Endothelial cell of umbilical vein (primary cell): ENCODE results near the gene ALLC. TPM values are rescaled to one million over a fixed set of nuclear protein-coding genes. Genes with fewer than 3 reads are reported as not detected.

Experiments used
- BruUV-seq: library from RNA; stranded (reverse); fragments of 400-500 nt; replicated peaks from 2 replicates; lab custom pipeline; 2021; lab: Mats Ljungman, UMichigan
- CTCF ChIA-PET: fragments of 300-600, 350-600 bp; sonication (Branson Sonifier 250); formaldehyde crosslinking; loops from one replicate; lab custom pipeline; 2021; ENCODE audit warnings: antibody characterized with exemption, inconsistent platforms; lab: Charles Lee
- POLR2A ChIA-PET: fragments of 300-600, 350-600 bp; sonication (Branson Sonifier 250); formaldehyde crosslinking; loops from one replicate; lab custom pipeline; 2021; ENCODE audit warnings: antibody characterized with exemption, inconsistent platforms; lab: Charles Lee
- DNase-seq: peaks from one replicate; pipeline ENCODE4 v3.0.0-alpha.2; 2011; ENCODE audit warnings: low read depth, low spot score
- FAIRE-seq: peaks from 2 replicates; lab custom pipeline; 2011; peaks lifted over from hg19 to GRCh38; lab: Jason Lieb, UNC
- H2AFZ ChIP-seq: 2 replicates; pipeline ENCODE4 v1.6.0; 2012; ENCODE audit warnings: low read depth, low read length, control low read depth, inconsistent platforms
- H3K27ac ChIP-seq: 2 replicates; pipeline ENCODE4 v1.5.1; 2011; ENCODE audit warnings: low read depth, mild to moderate bottlenecking, control low read depth, low read length, moderate library complexity; ENCODE audit not compliant: insufficient read depth
- H3K27me3 ChIP-seq, 2 experiments: 2 replicates each; pipeline versions ENCODE4 v1.6.0 to v1.6.1; 2011; ENCODE audit warnings: low read length in 2 of 2, mixed read lengths in 1 of 2; ENCODE audit not compliant: control insufficient read depth in 2 of 2, insufficient read depth in 2 of 2
- H3K36me3 ChIP-seq, 2 experiments: 2 replicates in 1 of 2; 3 replicates in 1 of 2; pipeline ENCODE4 v1.5.1; 2011; ENCODE audit warnings: low read length in 2 of 2, mild to moderate bottlenecking in 1 of 2, moderate library complexity in 1 of 2; ENCODE audit not compliant: control insufficient read depth in 2 of 2, insufficient read depth in 2 of 2; ENCODE audit errors: extremely low read depth in 1 of 2
- H3K4me1 ChIP-seq: 3 replicates; pipeline ENCODE4 v1.5.1; 2011; ENCODE audit warnings: mild to moderate bottlenecking, low read length; ENCODE audit not compliant: control insufficient read depth, insufficient read depth; ENCODE audit errors: extremely low read depth
- H3K4me2 ChIP-seq: 2 replicates; pipeline ENCODE4 v1.6.1; 2011; ENCODE audit warnings: low read length, control low read depth, mixed read lengths; ENCODE audit not compliant: insufficient read depth
- H3K4me3 ChIP-seq, 3 experiments: fragments of 200-600 bp in 1 of 3; sonication (generic), shearing (Covaris generic) in 1 of 3; replicated peaks in 1 of 3; 2 replicates each; pipeline ENCODE4 v1.5.1; 2011 to 2016; ENCODE audit warnings: control low read depth in 3 of 3, low read length in 3 of 3, mild to moderate bottlenecking in 2 of 3, inconsistent platforms in 1 of 3, low read depth in 1 of 3, moderate library complexity in 1 of 3; ENCODE audit not compliant: insufficient read depth in 1 of 3
- H3K79me2 ChIP-seq: 2 replicates; pipeline ENCODE4 v1.6.0; 2012; ENCODE audit warnings: low read length, inconsistent platforms; ENCODE audit not compliant: control insufficient read depth, insufficient read depth
- H3K9ac ChIP-seq: replicated peaks from 2 replicates; pipeline ENCODE3; 2011; ENCODE audit warnings: low read length, control low read depth; ENCODE audit not compliant: insufficient read depth; ENCODE audit errors: extremely low read depth
- H3K9me1 ChIP-seq: replicated peaks from 3 replicates; pipeline ENCODE4 v1.6.0; 2011; ENCODE audit warnings: mild to moderate bottlenecking, low read length; ENCODE audit not compliant: control insufficient read depth, insufficient read depth; ENCODE audit errors: extremely low read depth
- H3K9me3 ChIP-seq: replicated peaks from 2 replicates; pipeline ENCODE4 v1.5.1; 2012; ENCODE audit warnings: low read length, inconsistent platforms; ENCODE audit not compliant: control insufficient read depth, insufficient read depth
- H4K20me1 ChIP-seq: replicated peaks from 2 replicates; pipeline ENCODE3; 2011; ENCODE audit warnings: mild to moderate bottlenecking, low read length; ENCODE audit not compliant: control insufficient read depth, insufficient read depth; ENCODE audit errors: extremely low read depth
- CTCF ChIP-seq, 2 donors: IDR thresholded peaks; 1 replicate in 1 of 2; 2 replicates in 1 of 2; pipeline ENCODE4 v1.5.1; 2011; ENCODE audit warnings: low read length in 2 of 2, mild to moderate bottlenecking in 2 of 2, moderate library complexity in 2 of 2, control low read depth in 1 of 2, inconsistent platforms in 1 of 2, low read depth in 1 of 2; ENCODE audit not compliant: insufficient read depth in 1 of 2; ENCODE audit errors: extremely low read depth in 1 of 2
- EZH2 ChIP-seq: IDR thresholded peaks from 2 replicates; pipeline ENCODE4 v1.6.1; 2012; ENCODE audit warnings: borderline replicate concordance, low read depth, mild to moderate bottlenecking, moderate library complexity, low read length, inconsistent platforms; ENCODE audit not compliant: severe bottlenecking
- FOS ChIP-seq: IDR thresholded peaks from 2 replicates; pipeline ENCODE4 v1.6.1; 2011; ENCODE audit warnings: mild to moderate bottlenecking, low read length, moderate library complexity, borderline replicate concordance; ENCODE audit not compliant: insufficient read depth
- GATA2 ChIP-seq: IDR thresholded peaks from 2 replicates; pipeline ENCODE4 v1.7.0; 2011; ENCODE audit warnings: low read depth, mild to moderate bottlenecking, moderate library complexity, mixed read lengths, low read length; ENCODE audit not compliant: insufficient read length, insufficient read depth
- JUN ChIP-seq: IDR thresholded peaks from 2 replicates; pipeline ENCODE4 v1.6.1; 2011; ENCODE audit warnings: borderline replicate concordance, low read depth; ENCODE audit not compliant: insufficient read length, insufficient read depth
- MAX ChIP-seq: IDR thresholded peaks from 2 replicates; pipeline ENCODE4 v1.6.1; 2011; ENCODE audit not compliant: insufficient read depth, insufficient read length
- MYC ChIP-seq: IDR thresholded peaks from one replicate; pipeline ENCODE4 v1.6.1; 2011; ENCODE audit warnings: mild to moderate bottlenecking, low read depth, low read length
- POLR2A ChIP-seq: IDR thresholded peaks from 2 replicates; pipeline ENCODE4 v1.6.1; 2012; ENCODE audit warnings: low read depth, mild to moderate bottlenecking, control low read depth, low read length
- POLR2AphosphoS5 ChIP-seq: IDR thresholded peaks from 2 replicates; pipeline ENCODE4 v1.6.1; 2012; ENCODE audit warnings: low read depth, mild to moderate bottlenecking, control low read depth, low read length, moderate library complexity; ENCODE audit not compliant: insufficient read depth
- dilution Hi-C: fragments of 300-500 bp; cut with MboI; formaldehyde crosslinking; loops from one replicate; pipeline ENCODE4 v1.15.0; 2019; ENCODE audit warnings: low sequenced_read_pairs; ENCODE audit not compliant: extremely low pct_ligation_motif_present
- intact Hi-C: fragments of 100-400 bp; cut with micrococcal nuclease; formaldehyde crosslinking; loops from one replicate; pipeline ENCODE4 v1.10.0; 2022
- polyA plus RNA-seq, 4 experiments: library from polyadenylated mRNA; depleted of rRNA in 3 of 4; stranded (reverse) in 3 of 4; unstranded in 1 of 4; fragments of >200 nt; gene quantifications; 2 replicates each; pipeline versions ENCODE4 v1.2.1 to v1.2.3, GENCODE V29; 2011 to 2012; ENCODE audit warnings: missing spikeins in 1 of 4
- total RNA-seq: library from RNA; stranded (reverse); gene quantifications from 2 replicates; pipeline ENCODE4 v1.2.3, GENCODE V29; 2021

The ALLC gene
- total and polyA plus RNA-seq, 2 donors (not counting 3 experiments of a cell fraction or from before 2014, with no cell fraction given): not detected

- Histone ChIP-seq H3K9ac (no peak overlapping the region), H3K4me2 (no peak overlapping the region), H3K9me1 (no peaks in the 10 kb centered on the region), H3K4me1 (no peaks in the 10 kb centered on the region), H3K27ac (no peak overlapping the region), H2AFZ (no peak overlapping the region), H3K9me3 (no peaks in the 10 kb centered on the region), H3K27me3 (no peaks in the 10 kb centered on the region), H3K79me2 (no peaks in the 10 kb centered on the region), H3K4me3 (no peak overlapping the region), H4K20me1 (no peaks in the 10 kb centered on the region), H3K36me3 (no peaks in the 10 kb centered on the region)
- CTCF ChIA-PET: interaction anchor here (1.3 kb wide), 1 partner anchor 9 kb away, joined by 7 read pairs; no protein-coding TSS in a partner anchor
- BruUV-seq: no TSS peak
- no peak for TF ChIP-seq MYC
- TF ChIP-seq EZH2: no peak
- no peak for TF ChIP-seq MAX
- no peak for TF ChIP-seq JUN
- no peak for TF ChIP-seq CTCF (IDR thresholded peaks at IDR 0.05; ENCODE audit: extremely low read depth in 1 of 2, insufficient read depth in 1 of 2, low read depth in 1 of 2, low read length in 2 of 2)
- intact Hi-C loops: no loop called here
- dilution Hi-C loops: no loop called here
- POLR2A ChIA-PET: no interaction called here
- FAIRE-seq (no peak), DNase-seq (no peak)
Measured at GRCh38 chr2:3718679-3719078, 60.7 kb downstream of the ALLC start.

- Histone ChIP-seq H3K79me2 (no peaks in the 10 kb centered on the region), H3K9ac (no peak overlapping the region), H3K9me1 (no peaks in the 10 kb centered on the region), H3K36me3 (no peaks in the 10 kb centered on the region), H3K9me3 (no peaks in the 10 kb centered on the region), H2AFZ (no peak overlapping the region), H3K4me3 (no peak overlapping the region), H3K4me1 (peaks cover 4% of the 10 kb centered on the region), H3K4me2 (no peak overlapping the region), H3K27me3 (no peaks in the 10 kb centered on the region), H4K20me1 (no peaks in the 10 kb centered on the region), H3K27ac (no peak overlapping the region)
- ChIA-PET POLR2A (no interaction called here), CTCF (no interaction called here)
- TF ChIP-seq MAX (no peak), JUN (no peak), EZH2 (no peak), FOS (no peak), POLR2A (no peak), CTCF (IDR thresholded peaks at IDR 0.05; ENCODE audit: extremely low read depth in 1 of 2, insufficient read depth in 1 of 2, low read depth in 1 of 2, low read length in 2 of 2) (no peak), MYC (no peak), GATA2 (no peak), POLR2AphosphoS5 (no peak)
- FAIRE-seq (no peak), DNase-seq (no peak)
- BruUV-seq: no TSS peak
- intact Hi-C loops (loop anchor here (5.0 kb wide), 1 partner anchor 1037 kb away; no protein-coding TSS in a partner anchor), dilution Hi-C loops (no loop called here)
Measured at GRCh38 chr2:3725002-3725401, 67.0 kb downstream of the ALLC start.
